Measurements from ENCODE around the gene FXYD2. TPM values are rescaled to one million over a fixed set of nuclear protein-coding genes. Genes with fewer than 3 reads are reported as not detected.

FXYD2 gene
- total RNA-seq, 4 donors from 2014 or later = 0.19 to 0.95 TPM; not detected in 2

DNA sequence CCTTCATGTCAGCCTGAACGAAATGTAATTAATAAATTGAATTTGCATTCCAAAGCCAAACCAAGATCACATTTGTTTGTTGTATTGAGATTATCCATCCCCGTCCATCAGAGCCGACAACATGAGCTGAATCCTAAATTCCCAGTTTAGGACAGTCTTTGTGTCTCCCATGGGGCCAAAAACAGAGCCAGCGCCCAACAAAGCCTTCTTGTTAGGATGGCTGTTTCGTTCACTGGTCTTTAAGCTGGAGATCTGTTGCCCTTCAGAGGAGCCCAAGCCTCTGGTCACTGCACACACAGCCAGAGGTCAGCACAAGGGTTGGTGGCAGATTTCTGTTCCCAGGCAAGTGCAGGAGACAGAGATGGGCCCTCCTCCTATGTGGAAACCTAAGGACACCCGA lies 53.3 kb downstream of the FXYD2 start:
- no peaks in the 10 kb centered on the region for H3K9me3 ChIP-seq
- H3K4me3 ChIP-seq = no peak overlapping the region
- peaks cover 0 to 44% (median 0%) of the 10 kb centered on the region in 4 donors for H3K27me3 ChIP-seq
- TF ChIP-seq, protein P1, sequence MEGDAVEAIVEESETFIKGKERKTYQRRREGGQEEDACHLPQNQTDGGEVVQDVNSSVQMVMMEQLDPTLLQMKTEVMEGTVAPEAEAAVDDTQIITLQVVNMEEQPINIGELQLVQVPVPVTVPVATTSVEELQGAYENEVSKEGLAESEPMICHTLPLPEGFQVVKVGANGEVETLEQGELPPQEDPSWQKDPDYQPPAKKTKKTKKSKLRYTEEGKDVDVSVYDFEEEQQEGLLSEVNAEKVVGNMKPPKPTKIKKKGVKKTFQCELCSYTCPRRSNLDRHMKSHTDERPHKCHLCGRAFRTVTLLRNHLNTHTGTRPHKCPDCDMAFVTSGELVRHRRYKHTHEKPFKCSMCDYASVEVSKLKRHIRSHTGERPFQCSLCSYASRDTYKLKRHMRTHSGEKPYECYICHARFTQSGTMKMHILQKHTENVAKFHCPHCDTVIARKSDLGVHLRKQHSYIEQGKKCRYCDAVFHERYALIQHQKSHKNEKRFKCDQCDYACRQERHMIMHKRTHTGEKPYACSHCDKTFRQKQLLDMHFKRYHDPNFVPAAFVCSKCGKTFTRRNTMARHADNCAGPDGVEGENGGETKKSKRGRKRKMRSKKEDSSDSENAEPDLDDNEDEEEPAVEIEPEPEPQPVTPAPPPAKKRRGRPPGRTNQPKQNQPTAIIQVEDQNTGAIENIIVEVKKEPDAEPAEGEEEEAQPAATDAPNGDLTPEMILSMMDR (IDR thresholded peaks at IDR 0.05) = no peak
- no peak for TF ChIP-seq POLR2A (IDR thresholded peaks at IDR 0.05)
- H3K36me3 ChIP-seq = no peaks in the 10 kb centered on the region
- no peaks in the 10 kb centered on the region for H3K4me1 ChIP-seq
- 77 to 83% methylated on average over 4 to 6 of the region's 6 CpGs for WGBS, 2 donors
- intact Hi-C loops (cut with DNase I) = no loop called here
- DNase-seq = no peak
- H3K27ac ChIP-seq = no peak overlapping the region

DNA sequence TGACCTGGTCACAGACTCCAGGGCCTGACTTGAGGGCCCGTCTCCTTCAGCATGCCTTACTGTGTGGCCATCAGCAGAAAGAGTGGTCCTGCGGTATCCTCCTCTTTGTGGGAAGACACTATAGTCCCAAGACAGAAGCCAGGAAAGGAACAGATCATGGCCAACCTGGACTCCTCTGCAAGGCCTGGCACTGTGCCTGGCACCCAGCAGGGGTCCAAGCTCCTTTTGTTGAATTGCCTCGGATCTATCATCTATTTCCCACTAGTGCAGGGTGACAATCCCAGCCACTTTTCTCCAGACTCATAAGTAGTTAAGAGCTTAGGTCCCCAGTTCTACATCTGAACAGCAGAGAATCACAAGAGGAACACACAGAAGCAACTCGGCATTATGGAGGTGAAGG lies 54.5 kb downstream of the FXYD2 start:
- no peak for TF ChIP-seq POLR2A (IDR thresholded peaks at IDR 0.05)
- TF ChIP-seq, protein P1 (IDR thresholded peaks at IDR 0.05) = no peak
- no peak overlapping the region for H3K27ac ChIP-seq
- 78 to 84% methylated on average over 3 to 4 of the region's 4 CpGs for WGBS, 2 donors

More for the DNA sequence above, 54.5 kb downstream of the FXYD2 start:
- no peak for DNase-seq
- Histone ChIP-seq H3K9me3 (no peaks in the 10 kb centered on the region), H3K4me1 (no peaks in the 10 kb centered on the region), H3K4me3 (no peak overlapping the region), H3K36me3 (no peaks in the 10 kb centered on the region), H3K27me3 (peaks cover 0 to 34% (median 0%) of the 10 kb centered on the region in 4 donors)
- intact Hi-C loops (cut with DNase I) = no loop called here

Other genes with a start within 250 kb of the FXYD2 start
- under 1 TPM in 2 of 4 donors, not detected in 2; 0.04 to 0.19 TPM for gene DSCAML1, start 27.5 kb downstream of the FXYD2 start, total RNA-seq
- 10 to 100 TPM in 1 of 4 donors, 1 to 10 TPM in 2, under 1 TPM in 1; 0.61 to 27.7 (median 2.1) TPM for gene FXYD6, start 51.9 kb upstream of the FXYD2 start, total RNA-seq
- gene TMPRSS13, start 104.7 kb upstream of the FXYD2 start, total RNA-seq = 10 to 100 TPM; 11.1 to 31.7 (median 21.0) TPM
- 10 to 100 TPM in 2 of 4 donors, 1 to 10 TPM in 2; 2.2 to 21.2 (median 11.3) TPM for gene IL10RA, start 161.7 kb upstream of the FXYD2 start, total RNA-seq